GM21528 (cell line): ENCODE measurements around the gene ASL.
"Not testable (repeated sequence)": the region's sequence is repeated elsewhere in the genome, so short reads cannot be mapped to it uniquely, and the experiment has no call there.

Experiments
- ATAC-seq: cut with Tn5 transposase; IDR thresholded peaks from one replicate; pipeline ENCODE4 v1.9.1; 2021; ENCODE audit warnings: mild to moderate bottlenecking, moderate library complexity; ENCODE audit not compliant: unreplicated experiment, low FRiP score

ASL gene

GRCh38 chr7:66116680-66117420 lies 41.2 kb downstream of the ASL start:
- ATAC-seq: not testable (repeated sequence)

DNA sequence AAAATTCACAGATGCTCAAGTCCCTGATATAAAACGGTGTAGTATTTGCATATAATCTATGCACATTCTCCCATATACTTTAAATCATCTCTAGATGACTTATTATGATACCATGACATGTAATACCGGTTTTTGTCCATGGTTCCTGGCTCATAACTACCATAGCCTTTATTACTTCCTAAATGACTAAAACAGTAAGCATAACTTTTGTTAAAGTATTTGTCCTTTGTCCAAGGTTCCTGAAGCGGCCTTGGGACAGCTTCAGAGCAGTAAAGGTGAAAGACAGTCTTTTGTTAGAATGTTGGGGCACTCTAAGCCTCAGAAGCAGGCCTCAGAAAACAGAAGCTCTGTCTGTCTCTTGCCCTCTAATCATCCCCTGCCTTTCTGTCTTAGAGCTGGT lies 43.0 kb downstream of the ASL start:
- no peak for ATAC-seq

DNA sequence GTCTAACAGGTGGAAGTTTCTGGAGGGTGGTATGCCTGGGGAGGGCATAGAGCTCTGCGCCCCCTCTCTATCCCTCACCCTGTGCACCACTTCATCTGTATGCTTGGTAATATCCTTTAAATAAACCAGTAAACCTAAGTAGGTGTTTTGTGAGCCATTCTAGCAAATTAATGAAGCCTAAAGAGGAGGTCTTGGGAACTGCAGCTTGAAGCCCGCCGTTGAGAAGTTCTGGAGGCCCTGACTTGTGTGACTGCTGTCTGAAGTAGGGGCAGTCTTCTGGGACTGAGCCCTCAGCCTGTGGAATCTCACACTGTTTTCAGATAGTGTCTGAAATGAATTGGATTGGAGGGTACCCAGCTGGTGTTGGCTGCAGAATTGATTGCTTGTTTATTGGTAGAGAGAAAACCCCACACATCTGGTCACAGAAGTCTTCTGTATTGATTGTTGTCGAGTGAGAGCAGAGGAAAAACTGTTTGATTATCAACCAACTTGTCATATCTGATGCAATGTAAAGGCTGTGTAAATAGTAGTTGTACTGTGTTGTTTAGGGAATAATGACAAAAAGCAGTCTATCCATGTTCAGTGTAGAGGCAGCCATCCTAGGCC lies 43.7 kb downstream of the ASL start:
- ATAC-seq: no peak

DNA sequence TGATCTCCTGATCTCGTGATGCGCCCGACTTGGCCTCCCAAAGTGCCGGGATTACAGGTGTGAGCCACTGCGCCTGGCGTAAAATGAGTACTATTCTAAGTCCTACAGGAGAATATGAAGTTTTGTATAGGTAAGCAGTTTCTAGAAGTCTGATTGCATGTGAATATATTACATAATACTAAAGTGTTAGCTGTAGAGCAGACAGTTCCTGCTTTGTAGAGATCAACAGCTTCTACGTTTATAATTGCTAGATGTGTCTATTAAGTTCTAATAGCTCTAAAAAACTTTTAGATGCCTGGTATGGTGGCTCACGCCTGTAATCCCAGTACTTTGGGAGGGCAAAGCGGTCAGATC lies 47.5 kb downstream of the ASL start:
- no peak for ATAC-seq

GRCh38 chr7:66124569-66124861 lies 48.9 kb downstream of the ASL start:
- not testable (repeated sequence) for ATAC-seq

DNA sequence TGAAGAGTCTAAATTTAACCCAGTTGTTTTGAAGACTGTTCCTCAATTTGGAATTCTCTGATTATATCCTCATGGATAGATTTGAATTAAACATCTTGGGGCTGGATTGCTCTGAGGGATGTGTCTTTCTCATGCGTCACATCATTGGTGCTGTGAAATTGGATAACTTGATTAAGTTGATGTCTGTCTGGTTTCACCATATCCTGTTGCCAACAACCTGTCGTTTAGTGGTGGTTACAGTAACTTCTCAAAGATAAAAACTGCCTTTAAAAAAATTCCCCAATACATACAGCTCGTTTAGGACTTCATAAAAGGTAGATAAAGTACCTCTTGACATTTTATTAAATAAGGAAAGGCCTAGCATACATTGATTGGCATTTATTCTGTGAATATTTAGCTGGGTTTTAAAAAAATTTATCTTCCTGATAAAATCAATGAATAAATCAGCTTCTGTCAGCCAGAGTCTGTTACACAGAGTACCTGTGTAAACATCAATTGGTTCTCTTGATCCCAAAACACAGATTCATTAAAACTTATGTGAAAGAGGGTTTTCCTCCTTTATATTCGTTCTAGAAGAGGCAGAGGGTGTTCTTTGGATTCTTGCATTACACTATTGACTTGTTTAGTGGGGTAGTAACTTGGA lies 49.6 kb downstream of the ASL start:
- no peak for ATAC-seq

GRCh38 chr7:66125781-66126352 lies 50.2 kb downstream of the ASL start:
- ATAC-seq: not testable (repeated sequence)

DNA sequence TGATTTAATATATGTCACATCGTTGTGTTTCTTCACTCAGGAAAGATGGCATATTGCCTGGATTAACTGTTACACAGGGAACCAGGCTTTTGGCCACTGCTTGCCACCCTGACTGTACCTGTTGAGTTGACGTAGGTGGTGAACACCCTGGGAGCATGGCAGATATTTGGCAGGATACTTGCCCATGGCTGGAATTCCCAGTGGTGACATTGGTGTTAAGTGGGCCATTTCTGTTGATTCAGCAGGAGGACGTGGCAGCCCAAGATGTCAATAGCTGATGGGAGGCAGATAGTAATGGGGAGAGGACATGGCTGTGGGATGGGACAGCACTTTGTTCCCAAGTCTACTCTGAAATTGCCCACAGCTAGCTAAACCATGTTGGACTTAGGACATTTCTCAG lies 51.6 kb downstream of the ASL start:
- not testable (repeated sequence) for ATAC-seq

DNA sequence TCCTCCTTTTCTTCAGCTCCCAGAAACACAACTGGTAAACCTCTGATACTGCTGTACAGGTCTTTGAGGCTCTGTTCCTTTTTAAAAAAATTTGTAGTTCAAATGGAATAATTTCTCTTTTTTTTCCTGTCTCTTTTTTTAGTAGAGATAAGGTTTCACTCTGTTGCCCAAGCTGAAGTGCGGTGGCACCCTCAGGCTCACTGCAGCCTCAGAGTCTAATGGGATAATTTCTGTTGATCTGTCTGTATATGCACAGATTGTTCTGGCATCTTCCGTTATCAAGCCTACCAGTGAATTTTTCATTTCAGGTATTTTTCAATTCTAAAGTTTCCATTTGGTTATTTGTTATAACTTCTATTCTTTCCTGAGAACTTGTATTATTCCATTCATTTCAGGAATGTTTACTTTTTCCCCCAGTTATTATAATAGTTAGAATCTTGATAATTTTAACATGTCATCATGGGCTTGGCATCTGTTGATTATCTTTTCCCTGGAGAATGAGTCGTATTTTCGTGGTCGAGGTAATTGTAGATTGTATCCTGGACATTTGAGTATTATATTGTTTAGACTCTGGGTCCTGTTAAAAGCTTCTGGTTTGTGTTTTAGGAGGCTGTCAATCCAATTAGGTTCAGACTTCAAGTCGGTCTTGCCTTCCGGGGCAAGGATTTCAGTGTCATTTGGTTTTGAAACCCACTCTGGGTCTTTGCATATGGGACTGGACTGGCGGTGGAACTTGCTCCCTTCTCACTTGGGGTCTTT lies 63.6 kb downstream of the ASL start:
- no peak for ATAC-seq

GRCh38 chr7:66140924-66141323 lies 65.3 kb downstream of the ASL start:
- ATAC-seq: no peak

GRCh38 chr7:66142334-66142733 lies 66.7 kb downstream of the ASL start:
- ATAC-seq: no peak

DNA sequence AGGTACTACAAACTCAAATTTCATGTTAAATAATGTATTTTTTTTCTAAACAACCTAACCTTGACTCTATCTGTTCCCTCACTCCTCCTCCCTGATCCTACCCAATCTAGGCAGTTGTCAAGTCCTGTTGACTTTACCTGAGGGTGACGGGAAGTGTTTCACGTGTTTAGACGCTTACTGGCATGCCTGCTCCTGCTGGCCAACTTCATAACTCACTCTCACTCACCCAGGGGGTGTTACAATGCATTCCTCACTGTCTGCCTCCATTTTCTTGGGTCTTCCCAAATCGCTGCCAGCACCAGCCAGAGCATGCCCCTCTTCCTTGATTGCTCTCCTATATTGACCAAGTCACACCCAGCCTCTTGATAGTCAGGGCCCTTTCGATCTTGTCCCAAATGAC lies 67.4 kb downstream of the ASL start:
- ATAC-seq: no peak
